ENCODE results near the gene TOX2. TPM values are rescaled to one million over a fixed set of nuclear protein-coding genes. Genes with fewer than 3 reads are reported as not detected.

The TOX2 gene
- total RNA-seq, 4 donors from 2014 or later: 0.20 to 0.42 TPM; not detected in 2

DNA sequence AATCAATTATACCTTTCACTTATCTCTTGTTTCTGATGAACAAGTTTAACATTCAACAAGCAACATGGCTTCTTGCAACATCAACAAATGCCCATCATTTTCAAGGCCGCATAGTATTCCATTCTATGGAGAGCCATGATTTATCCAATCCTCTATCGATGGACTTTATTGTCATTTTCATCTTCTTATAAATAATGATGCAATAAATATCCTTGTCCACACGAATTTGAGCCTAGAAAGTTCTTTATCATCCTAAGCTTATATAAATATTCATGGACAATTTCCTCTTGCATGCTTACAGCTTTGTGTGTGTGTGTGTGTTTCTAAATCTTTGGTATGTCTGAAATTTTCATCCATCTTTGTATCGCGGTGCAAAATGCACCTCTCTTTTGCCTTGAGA is 29.1 kb downstream of the TOX2 start:
- Histone ChIP-seq H3K36me3 (no peaks in the 10 kb centered on the region), H3K4me3 (no peak overlapping the region), H3K4me1 (no peaks in the 10 kb centered on the region), H3K27ac (no peak overlapping the region), H3K9me3 (no peaks in the 10 kb centered on the region), H3K27me3 (no peaks in the 10 kb centered on the region)
- DNase-seq (no peak), ATAC-seq (no peak)
- in situ Hi-C loops (cut with MboI; ENCODE audit: low sequenced_read_pairs in 4 of 4): no loop called here
- TF ChIP-seq POLR2A (IDR thresholded peaks at IDR 0.05) (no peak), CTCF (IDR thresholded peaks at IDR 0.05 in 4 of 5, conservative IDR thresholded peaks at IDR 0.05 in 1 of 5) (no peak)
- intact Hi-C loops (cut with DNase I; ENCODE audit: low total_unique reads): no loop called here

DNA sequence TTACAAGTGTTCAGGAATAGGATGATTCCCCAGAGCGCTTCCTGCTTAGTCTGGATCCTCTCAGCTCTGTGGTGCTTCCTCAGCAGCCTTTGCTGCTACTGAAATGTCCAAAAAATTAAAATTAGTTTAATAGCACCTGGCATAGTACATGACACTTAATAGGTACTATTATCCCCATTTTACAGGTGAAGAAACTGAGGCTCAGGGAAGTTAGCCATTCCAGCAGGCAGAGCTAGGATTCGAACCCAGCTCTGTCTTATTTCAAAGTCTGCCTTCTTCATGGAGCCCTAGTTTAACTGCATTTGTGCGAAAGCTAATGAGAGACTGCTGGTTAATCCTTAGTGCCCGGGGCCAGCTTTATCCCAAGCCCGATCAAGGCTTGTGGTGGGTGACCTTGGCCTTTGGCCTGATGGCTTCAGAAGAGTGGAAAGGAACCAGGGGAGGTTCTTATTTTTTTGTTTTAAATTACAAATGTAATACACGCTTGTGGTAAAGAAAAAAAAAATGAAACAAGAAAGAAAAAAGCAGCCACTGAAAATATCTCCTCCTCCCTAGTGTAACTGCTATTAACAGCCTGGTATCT is 30.1 kb downstream of the TOX2 start:
- H3K4me3 ChIP-seq: no peak overlapping the region
- no peaks in the 10 kb centered on the region for H3K4me1 ChIP-seq
- intact Hi-C loops (cut with DNase I; ENCODE audit: low total_unique reads) (no loop called here), in situ Hi-C loops (cut with MboI; ENCODE audit: low sequenced_read_pairs in 4 of 4) (no loop called here)
- no peaks in the 10 kb centered on the region for H3K9me3 ChIP-seq
- TF ChIP-seq POLR2A (IDR thresholded peaks at IDR 0.05) (no peak), CTCF (IDR thresholded peaks at IDR 0.05 in 4 of 5, conservative IDR thresholded peaks at IDR 0.05 in 1 of 5) (no peak)
- no peak for ATAC-seq
- H3K36me3 ChIP-seq: no peaks in the 10 kb centered on the region
- no peak overlapping the region for H3K27ac ChIP-seq
- no peaks in the 10 kb centered on the region for H3K27me3 ChIP-seq
- DNase-seq: no peak

GRCh38 chr20:43945391-43946205 is 30.9 kb downstream of the TOX2 start:
- H3K4me1 ChIP-seq: no peaks in the 10 kb centered on the region
- ATAC-seq: no peak

GRCh38 chr20:43946206-43946491 is 31.5 kb downstream of the TOX2 start:
- intact Hi-C loops (cut with DNase I; ENCODE audit: low total_unique reads) (no loop called here), in situ Hi-C loops (cut with MboI; ENCODE audit: low sequenced_read_pairs in 4 of 4) (no loop called here)
- ATAC-seq (no peak), DNase-seq (no peak)
- Histone ChIP-seq H3K27ac (no peak overlapping the region), H3K36me3 (no peaks in the 10 kb centered on the region), H3K4me1 (no peaks in the 10 kb centered on the region), H3K9me3 (no peaks in the 10 kb centered on the region), H3K4me3 (no peak overlapping the region), H3K27me3 (no peaks in the 10 kb centered on the region)
- TF ChIP-seq POLR2A (IDR thresholded peaks at IDR 0.05) (no peak), CTCF (IDR thresholded peaks at IDR 0.05 in 4 of 5, conservative IDR thresholded peaks at IDR 0.05 in 1 of 5) (no peak)

More at GRCh38 chr20:43945391-43946205, 30.9 kb downstream of the TOX2 start:
- H3K36me3 ChIP-seq: no peaks in the 10 kb centered on the region
- H3K9me3 ChIP-seq: no peaks in the 10 kb centered on the region
- H3K27ac ChIP-seq: no peak overlapping the region
- H3K4me3 ChIP-seq: no peak overlapping the region
- DNase-seq: no peak
- no peaks in the 10 kb centered on the region for H3K27me3 ChIP-seq
- intact Hi-C loops (cut with DNase I; ENCODE audit: low total_unique reads): no loop called here
- in situ Hi-C loops (cut with MboI; ENCODE audit: low sequenced_read_pairs in 4 of 4): no loop called here
- TF ChIP-seq POLR2A (IDR thresholded peaks at IDR 0.05): no peak
- TF ChIP-seq CTCF (IDR thresholded peaks at IDR 0.05 in 4 of 5, conservative IDR thresholded peaks at IDR 0.05 in 1 of 5): no peak

Data from gastrocnemius medialis (tissue), 4 donors.